DOHH2 (cell line): Measurements from ENCODE around the gene CES2.
"Not testable (repeated sequence)": the region's sequence is repeated elsewhere in the genome, so short reads cannot be mapped to it uniquely, and the experiment has no call there.

Experiments used
- H3F3A ChIP-seq: fragments of 200-600 bp; sonication (generic), shearing (Covaris generic); 2 replicates; pipeline ENCODE4 v1.6.0; 2016; ENCODE audit warnings: antibody characterized with exemption, mild to moderate bottlenecking; ENCODE audit not compliant: control insufficient read depth, insufficient read depth
- H3K27ac ChIP-seq: fragments of 200-600 bp; sonication (generic); 2 replicates; pipeline ENCODE4 v1.5.1; 2014; ENCODE audit warnings: low read depth, mild to moderate bottlenecking, low read length, moderate library complexity
- H3K27me3 ChIP-seq: fragments of 200-600 bp; sonication (generic); 2 replicates; pipeline ENCODE4 v1.6.1; 2014; ENCODE audit warnings: mild to moderate bottlenecking, low read length, mixed read lengths; ENCODE audit not compliant: control insufficient read depth
- H3K36me3 ChIP-seq: fragments of 200-600 bp; sonication (generic); 2 replicates; pipeline ENCODE4 v1.6.1; 2014; ENCODE audit warnings: mild to moderate bottlenecking, low read length, moderate library complexity, mixed read lengths; ENCODE audit not compliant: control insufficient read depth
- H3K4me1 ChIP-seq: fragments of 200-600 bp; sonication (generic); 2 replicates; pipeline ENCODE4 v1.6.1; 2014; ENCODE audit warnings: mild to moderate bottlenecking, low read length, mixed read lengths; ENCODE audit not compliant: control insufficient read depth
- H3K4me2 ChIP-seq: fragments of 200-600 bp; sonication (generic); 2 replicates; pipeline ENCODE4 v1.6.0; 2014; ENCODE audit warnings: mild to moderate bottlenecking, low read length, moderate library complexity
- H3K4me3 ChIP-seq: fragments of 200-600 bp; sonication (generic); 2 replicates; pipeline ENCODE4 v1.5.1; 2014; ENCODE audit warnings: mild to moderate bottlenecking, low read length, mixed read lengths
- H3K79me2 ChIP-seq: fragments of 200-600 bp; sonication (generic); 2 replicates; pipeline ENCODE4 v1.6.1; 2014; ENCODE audit warnings: mild to moderate bottlenecking, low read length, mixed read lengths; ENCODE audit not compliant: control insufficient read depth
- H3K9me2 ChIP-seq: fragments of 200-600 bp; sonication (generic); replicated peaks from 2 replicates; pipeline ENCODE4 v1.6.1; 2014; ENCODE audit warnings: mild to moderate bottlenecking, low read length, mixed read lengths; ENCODE audit not compliant: control insufficient read depth
- H3K9me3 ChIP-seq: fragments of 200-600 bp; sonication (generic); 2 replicates; pipeline ENCODE4 v1.6.1; 2014; ENCODE audit warnings: antibody characterized with exemption, low read length, mixed read lengths; ENCODE audit not compliant: control insufficient read depth, insufficient read depth
- H4K20me1 ChIP-seq: fragments of 200-600 bp; sonication (generic); 2 replicates; pipeline ENCODE4 v1.6.0; 2014; ENCODE audit warnings: low read depth, mild to moderate bottlenecking, antibody characterized with exemption, low read length, moderate library complexity; ENCODE audit not compliant: control insufficient read depth, insufficient read depth
- CTCF ChIP-seq: fragments of 200-600 bp; sonication (generic); IDR thresholded peaks from one replicate; pipeline ENCODE4 v1.5.1; 2014; ENCODE audit warnings: antibody characterized with exemption, mild to moderate bottlenecking, low read depth, low read length; ENCODE audit not compliant: poor library complexity, severe bottlenecking
- EZH2phosphoT487 ChIP-seq: fragments of 200-600 bp; sonication (generic); IDR thresholded peaks from 2 replicates; pipeline ENCODE4 v1.6.1; 2017; ENCODE audit warnings: borderline replicate concordance, mild to moderate bottlenecking, antibody characterized with exemption, low read length, moderate library complexity, mixed read lengths

CES2 gene

GRCh38 chr16:66968847-66969246, 33.5 kb downstream of the CES2 start:
- H3K27ac ChIP-seq, result no peak overlapping the region
- H3K4me3 ChIP-seq, result no peak overlapping the region
- no peaks in the 10 kb centered on the region for H3K79me2 ChIP-seq
- H3K27me3 ChIP-seq, result no peaks in the 10 kb centered on the region
- H3K36me3 ChIP-seq, result no peaks in the 10 kb centered on the region
- TF ChIP-seq EZH2phosphoT487, result no peak
- H3K4me2 ChIP-seq, result no peak overlapping the region
- no peaks in the 10 kb centered on the region for H3K9me3 ChIP-seq
- H3F3A ChIP-seq, result no peaks in the 10 kb centered on the region
- H3K9me2 ChIP-seq, result no peaks in the 10 kb centered on the region
- H4K20me1 ChIP-seq, result 0 out of 2 replicates have a peak, but pooled peaks cover 4% of the 10 kb centered on the region
- H3K4me1 ChIP-seq, result no peaks in the 10 kb centered on the region

GRCh38 chr16:66970775-66971720, 35.7 kb downstream of the CES2 start:
- TF ChIP-seq EZH2phosphoT487, result no peak
- no peak for TF ChIP-seq CTCF
- Histone ChIP-seq H3K27ac (no peak overlapping the region), H3K4me2 (no peak overlapping the region), H3K9me3 (no peaks in the 10 kb centered on the region), H3K9me2 (no peaks in the 10 kb centered on the region), H4K20me1 (0 out of 2 replicates have a peak, but pooled peaks cover 4% of the 10 kb centered on the region), H3K36me3 (no peaks in the 10 kb centered on the region), H3F3A (no peaks in the 10 kb centered on the region), H3K4me3 (no peak overlapping the region), H3K4me1 (no peaks in the 10 kb centered on the region), H3K27me3 (no peaks in the 10 kb centered on the region), H3K79me2 (no peaks in the 10 kb centered on the region)

- Histone ChIP-seq H3K4me2 (no peak overlapping the region), H3K27ac (no peak overlapping the region), H3K79me2 (no peaks in the 10 kb centered on the region), H3F3A (no peaks in the 10 kb centered on the region), H3K4me3 (no peak overlapping the region), H3K9me3 (no peaks in the 10 kb centered on the region), H3K4me1 (no peaks in the 10 kb centered on the region), H4K20me1 (0 out of 2 replicates have a peak, but pooled peaks cover 4% of the 10 kb centered on the region), H3K36me3 (no peaks in the 10 kb centered on the region), H3K27me3 (no peaks in the 10 kb centered on the region), H3K9me2 (no peaks in the 10 kb centered on the region)
- TF ChIP-seq EZH2phosphoT487 (no peak), CTCF (no peak)
Observed at GRCh38 chr16:66972983-66973382, 37.7 kb downstream of the CES2 start.

GRCh38 chr16:66973716-66974115, 38.4 kb downstream of the CES2 start:
- Histone ChIP-seq H3K27me3 (no peaks in the 10 kb centered on the region), H3K9me3 (no peaks in the 10 kb centered on the region), H3K36me3 (no peaks in the 10 kb centered on the region), H3K9me2 (no peaks in the 10 kb centered on the region), H4K20me1 (0 out of 2 replicates have a peak, but pooled peaks cover 4% of the 10 kb centered on the region), H3K4me3 (no peak overlapping the region), H3K27ac (no peak overlapping the region), H3K4me2 (no peak overlapping the region), H3K79me2 (no peaks in the 10 kb centered on the region), H3F3A (no peaks in the 10 kb centered on the region), H3K4me1 (no peaks in the 10 kb centered on the region)
- TF ChIP-seq CTCF (no peak), EZH2phosphoT487 (no peak)

GRCh38 chr16:66974156-66974931, 39.0 kb downstream of the CES2 start:
- not testable (repeated sequence) for H3K4me3 ChIP-seq, H3K36me3 ChIP-seq, H3K9me3 ChIP-seq, H3K4me2 ChIP-seq, H3K27ac ChIP-seq, H3K4me1 ChIP-seq, H3K9me2 ChIP-seq, H3F3A ChIP-seq, H3K27me3 ChIP-seq, H4K20me1 ChIP-seq, H3K79me2 ChIP-seq
